ENCODE results near the gene TMEM263. TPM values are rescaled to one million over a fixed set of nuclear protein-coding genes. Genes with fewer than 3 reads are reported as not detected.
"Not testable (repeated sequence)": the region's sequence is repeated elsewhere in the genome, so short reads cannot be mapped to it uniquely, and the experiment has no call there.

The TMEM263 gene
- polyA plus RNA-seq, 6 donors from 2014 or later, result 32.0 to 48.7 (median 37.0) TPM

GRCh38 chr12:106919910-106920544, 35.7 kb upstream of the TMEM263 start:
- Mint-ChIP-seq H3K4me1 (peaks cover 1 to 5% (median 3%) of the 10 kb centered on the region in 3 donors), H3K36me3 (peaks cover 6 to 16% of the 10 kb centered on the region in 2 donors), H3K9me3 (peaks cover 11 to 19% (median 16%) of the 10 kb centered on the region in 7 donors), H3K4me3 (no peak overlapping the region), H3K27me3 (peaks cover 78 to 93% (median 91%) of the 10 kb centered on the region in 3 donors), H3K27ac (no peak overlapping the region)
- DNase-seq (peak; percentile 29), ATAC-seq (ENCODE audit: low read depth in 2 of 2) (peak in 1 of 2 donors; percentile 40)

- not testable (repeated sequence) for H3K4me3 Mint-ChIP-seq; H3K4me1 Mint-ChIP-seq; DNase-seq; ATAC-seq (ENCODE audit: low read depth in 2 of 2); H3K27ac Mint-ChIP-seq
- Mint-ChIP-seq H3K36me3 (peaks cover 6 to 16% of the 10 kb centered on the region in 2 donors), H3K27me3 (peaks cover 76 to 91% (median 90%) of the 10 kb centered on the region in 3 donors), H3K9me3 (peaks cover 11 to 21% (median 16%) of the 10 kb centered on the region in 7 donors)
Observed at GRCh38 chr12:106921976-106922375, 33.7 kb upstream of the TMEM263 start.

- not testable (repeated sequence) for H3K27ac Mint-ChIP-seq; H3K4me1 Mint-ChIP-seq; H3K4me3 Mint-ChIP-seq; DNase-seq; ATAC-seq (ENCODE audit: low read depth in 2 of 2)
- Mint-ChIP-seq H3K36me3 (peaks cover 6 to 16% of the 10 kb centered on the region in 2 donors), H3K9me3 (peaks cover 11 to 21% (median 18%) of the 10 kb centered on the region in 7 donors), H3K27me3 (peaks cover 75 to 93% (median 90%) of the 10 kb centered on the region in 3 donors)
Observed at GRCh38 chr12:106923594-106923993, 32.1 kb upstream of the TMEM263 start.

- no peak overlapping the region for H3K27ac Mint-ChIP-seq
- H3K4me1 Mint-ChIP-seq, result peaks cover 0 to 5% (median 3%) of the 10 kb centered on the region in 3 donors
- no peak for ATAC-seq (ENCODE audit: low read depth in 2 of 2)
- H3K36me3 Mint-ChIP-seq, result peaks cover 6 to 16% of the 10 kb centered on the region in 2 donors
- no peak overlapping the region for H3K4me3 Mint-ChIP-seq
- peaks cover 75 to 93% (median 90%) of the 10 kb centered on the region in 3 donors for H3K27me3 Mint-ChIP-seq
- DNase-seq, result no peak
- peaks cover 11 to 21% (median 18%) of the 10 kb centered on the region in 7 donors for H3K9me3 Mint-ChIP-seq
Observed at GRCh38 chr12:106924268-106924861, 31.3 kb upstream of the TMEM263 start.

GRCh38 chr12:106926657-106927056, 29.1 kb upstream of the TMEM263 start:
- peaks cover 6 to 16% of the 10 kb centered on the region in 2 donors for H3K36me3 Mint-ChIP-seq
- no peak for DNase-seq
- ATAC-seq (ENCODE audit: low read depth in 2 of 2), result no peak
- no peak overlapping the region for H3K27ac Mint-ChIP-seq
- peaks cover 76 to 93% (median 92%) of the 10 kb centered on the region in 3 donors for H3K27me3 Mint-ChIP-seq
- H3K4me1 Mint-ChIP-seq, result no peaks in the 10 kb centered on the region
- H3K9me3 Mint-ChIP-seq, result peaks cover 11 to 23% (median 19%) of the 10 kb centered on the region in 7 donors
- H3K4me3 Mint-ChIP-seq, result peak overlapping the region in 1 of 8 donors; percentile 41

- Mint-ChIP-seq H3K27ac (peak overlapping the region in 1 of 6 donors; percentile 78), H3K4me3 (no peak overlapping the region), H3K4me1 (no peaks in the 10 kb centered on the region), H3K27me3 (peaks cover 74 to 85% (median 78%) of the 10 kb centered on the region in 3 donors), H3K36me3 (no peaks in the 10 kb centered on the region), H3K9me3 (peaks cover 0 to 28% (median 6%) of the 10 kb centered on the region in 7 donors)
- ATAC-seq (ENCODE audit: low read depth in 2 of 2) (no peak), DNase-seq (no peak)
Observed at GRCh38 chr12:106934277-106934676, 21.4 kb upstream of the TMEM263 start.

GRCh38 chr12:106941481-106942156, 14.1 kb upstream of the TMEM263 start:
- no peak for ATAC-seq (ENCODE audit: low read depth in 2 of 2)
- Mint-ChIP-seq H3K27ac (no peak overlapping the region), H3K36me3 (no peaks in the 10 kb centered on the region), H3K4me1 (no peaks in the 10 kb centered on the region), H3K9me3 (peaks cover 0 to 22% (median 8%) of the 10 kb centered on the region in 7 donors), H3K4me3 (no peak overlapping the region), H3K27me3 (peaks cover 45 to 57% (median 53%) of the 10 kb centered on the region in 3 donors)
- DNase-seq, result no peak

- no peaks in the 10 kb centered on the region for H3K36me3 Mint-ChIP-seq
- H3K9me3 Mint-ChIP-seq, result peaks cover 0 to 34% (median 10%) of the 10 kb centered on the region in 7 donors
- no peak for ATAC-seq (ENCODE audit: low read depth in 2 of 2)
- H3K4me1 Mint-ChIP-seq, result no peaks in the 10 kb centered on the region
- no peak for DNase-seq
- no peak overlapping the region for H3K4me3 Mint-ChIP-seq
- no peak overlapping the region for H3K27ac Mint-ChIP-seq
- H3K27me3 Mint-ChIP-seq, result peaks cover 41 to 53% (median 46%) of the 10 kb centered on the region in 3 donors
Observed at GRCh38 chr12:106942775-106943174, 12.9 kb upstream of the TMEM263 start.

- peaks cover 29 to 44% (median 44%) of the 10 kb centered on the region in 3 donors for H3K27me3 Mint-ChIP-seq
- no peak overlapping the region for H3K27ac Mint-ChIP-seq
- DNase-seq (no peak), ATAC-seq (ENCODE audit: low read depth in 2 of 2) (no peak)
- no peak overlapping the region for H3K4me3 Mint-ChIP-seq
- no peaks in the 10 kb centered on the region for H3K4me1 Mint-ChIP-seq
- peaks cover 5 to 52% (median 26%) of the 10 kb centered on the region in 7 donors for H3K9me3 Mint-ChIP-seq
- H3K36me3 Mint-ChIP-seq, result peaks cover 5 to 7% of the 10 kb centered on the region in 2 donors
Observed at GRCh38 chr12:106945261-106945851, 10.4 kb upstream of the TMEM263 start.

- no peak for ATAC-seq (ENCODE audit: low read depth in 2 of 2)
- no peak overlapping the region for H3K27ac Mint-ChIP-seq
- peaks cover 5 to 7% of the 10 kb centered on the region in 2 donors for H3K36me3 Mint-ChIP-seq
- no peaks in the 10 kb centered on the region for H3K4me1 Mint-ChIP-seq
- H3K9me3 Mint-ChIP-seq, result peaks cover 5 to 57% (median 26%) of the 10 kb centered on the region in 7 donors
- H3K4me3 Mint-ChIP-seq, result no peak overlapping the region
- H3K27me3 Mint-ChIP-seq, result peaks cover 12 to 36% (median 27%) of the 10 kb centered on the region in 3 donors
- no peak for DNase-seq
Observed at GRCh38 chr12:106947461-106947860, 8.2 kb upstream of the TMEM263 start.

- Mint-ChIP-seq H3K4me3 (peak overlapping the region in 1 of 8 donors; percentile 16), H3K4me1 (peaks cover 4 to 8% (median 5%) of the 10 kb centered on the region in 3 donors), H3K9me3 (peaks cover 5 to 46% (median 20%) of the 10 kb centered on the region in 7 donors), H3K27me3 (peaks cover 8 to 33% (median 20%) of the 10 kb centered on the region in 3 donors), H3K36me3 (peaks cover 5 to 7% of the 10 kb centered on the region in 2 donors), H3K27ac (no peak overlapping the region)
- no peak for DNase-seq
- no peak for ATAC-seq (ENCODE audit: low read depth in 2 of 2)
Observed at GRCh38 chr12:106950591-106950990, 5.1 kb upstream of the TMEM263 start.

GRCh38 chr12:106953352-106954250, 2.1 kb upstream of the TMEM263 start:
- Mint-ChIP-seq H3K36me3 (peaks cover 5 to 7% of the 10 kb centered on the region in 2 donors), H3K27me3 (peaks cover 8 to 15% (median 12%) of the 10 kb centered on the region in 3 donors), H3K27ac (no peak overlapping the region), H3K9me3 (peaks cover 5 to 22% (median 12%) of the 10 kb centered on the region in 7 donors), H3K4me1 (peaks cover 22 to 26% (median 25%) of the 10 kb centered on the region in 3 donors), H3K4me3 (peak overlapping the region in 4 of 8 donors; percentile 6 to 92 (median 12))
- DNase-seq, result no peak
- ATAC-seq (ENCODE audit: low read depth in 2 of 2), result no peak

Measured in naive B cell (primary cell).